ENCODE data around the gene SLC6A4.

Gene SLC6A4

GRCh38 chr17:30271102-30271501 is 35.6 kb upstream of the SLC6A4 start:
- H3K79me2 ChIP-seq (ENCODE audit: control insufficient read depth, insufficient read depth, low read length) = no peaks in the 10 kb centered on the region
- no peak overlapping the region for H2BK120ac ChIP-seq (ENCODE audit: low read depth, low read length)
- no peak overlapping the region for H3K4ac ChIP-seq (ENCODE audit: low read depth, low read length)
- no peak overlapping the region for H3K4me2 ChIP-seq (ENCODE audit: low read length)
- DNase-seq = no peak
- no peak overlapping the region for H2BK5ac ChIP-seq (ENCODE audit: low read length)
- no peak overlapping the region for H3K27ac ChIP-seq (ENCODE audit: low read depth, low read length)
- H3K56ac ChIP-seq (ENCODE audit: low read length) = no peak overlapping the region
- no CpG with 5 or more reads among the region's 6 CpGs for WGBS (ENCODE audit: extremely low coverage, insufficient coverage, low lambda C conversion rate)
- no peak overlapping the region for H3K18ac ChIP-seq (ENCODE audit: low read length)
- no peaks in the 10 kb centered on the region for H3K79me1 ChIP-seq (ENCODE audit: low read length)
- H3K36me3 ChIP-seq (ENCODE audit: control insufficient read depth, insufficient read depth, low read length) = peaks cover 3% of the 10 kb centered on the region
- no peak overlapping the region for H3K23ac ChIP-seq (ENCODE audit: low read length)
- H2AK5ac ChIP-seq (ENCODE audit: low read length) = no peak overlapping the region
- H3K4me1 ChIP-seq (ENCODE audit: control insufficient read depth, low read depth, low read length) = no peaks in the 10 kb centered on the region
- no peaks in the 10 kb centered on the region for H3K27me3 ChIP-seq (ENCODE audit: insufficient read depth, low read length, poor library complexity)
- H3K4me3 ChIP-seq (ENCODE audit: low read length) = no peak overlapping the region
- no peak overlapping the region for H4K5ac ChIP-seq (ENCODE audit: low read length)
- H2BK15ac ChIP-seq (replicated peaks; ENCODE audit: low read depth) = no peak overlapping the region
- H4K8ac ChIP-seq (ENCODE audit: low read depth, low read length) = no peak overlapping the region
- no peak overlapping the region for H3K9ac ChIP-seq (ENCODE audit: low read length)

GRCh38 chr17:30267625-30268024 is 32.1 kb upstream of the SLC6A4 start:
- H3K23ac ChIP-seq (ENCODE audit: low read length) = no peak overlapping the region
- WGBS (ENCODE audit: extremely low coverage, insufficient coverage, low lambda C conversion rate) = no CpG with 5 or more reads among the region's 2 CpGs
- H2BK15ac ChIP-seq (replicated peaks; ENCODE audit: low read depth) = no peak overlapping the region
- no peak overlapping the region for H4K8ac ChIP-seq (ENCODE audit: low read depth, low read length)
- DNase-seq = no peak
- H2BK120ac ChIP-seq (ENCODE audit: low read depth, low read length) = no peak overlapping the region
- H3K56ac ChIP-seq (ENCODE audit: low read length) = no peak overlapping the region
- H3K27ac ChIP-seq (ENCODE audit: low read depth, low read length) = no peak overlapping the region
- peaks cover 8% of the 10 kb centered on the region for H3K36me3 ChIP-seq (ENCODE audit: control insufficient read depth, insufficient read depth, low read length)
- no peak overlapping the region for H3K18ac ChIP-seq (ENCODE audit: low read length)
- no peaks in the 10 kb centered on the region for H3K79me1 ChIP-seq (ENCODE audit: low read length)
- H2BK5ac ChIP-seq (ENCODE audit: low read length) = no peak overlapping the region
- H4K5ac ChIP-seq (ENCODE audit: low read length) = no peak overlapping the region
- H3K4me2 ChIP-seq (ENCODE audit: low read length) = no peak overlapping the region
- H3K27me3 ChIP-seq (ENCODE audit: insufficient read depth, low read length, poor library complexity) = no peaks in the 10 kb centered on the region
- H2AK5ac ChIP-seq (ENCODE audit: low read length) = no peak overlapping the region
- no peak overlapping the region for H3K4me3 ChIP-seq (ENCODE audit: low read length)
- no peaks in the 10 kb centered on the region for H3K4me1 ChIP-seq (ENCODE audit: control insufficient read depth, low read depth, low read length)
- H3K4ac ChIP-seq (ENCODE audit: low read depth, low read length) = no peak overlapping the region
- no peaks in the 10 kb centered on the region for H3K79me2 ChIP-seq (ENCODE audit: control insufficient read depth, insufficient read depth, low read length)
- no peak overlapping the region for H3K9ac ChIP-seq (ENCODE audit: low read length)

DNA sequence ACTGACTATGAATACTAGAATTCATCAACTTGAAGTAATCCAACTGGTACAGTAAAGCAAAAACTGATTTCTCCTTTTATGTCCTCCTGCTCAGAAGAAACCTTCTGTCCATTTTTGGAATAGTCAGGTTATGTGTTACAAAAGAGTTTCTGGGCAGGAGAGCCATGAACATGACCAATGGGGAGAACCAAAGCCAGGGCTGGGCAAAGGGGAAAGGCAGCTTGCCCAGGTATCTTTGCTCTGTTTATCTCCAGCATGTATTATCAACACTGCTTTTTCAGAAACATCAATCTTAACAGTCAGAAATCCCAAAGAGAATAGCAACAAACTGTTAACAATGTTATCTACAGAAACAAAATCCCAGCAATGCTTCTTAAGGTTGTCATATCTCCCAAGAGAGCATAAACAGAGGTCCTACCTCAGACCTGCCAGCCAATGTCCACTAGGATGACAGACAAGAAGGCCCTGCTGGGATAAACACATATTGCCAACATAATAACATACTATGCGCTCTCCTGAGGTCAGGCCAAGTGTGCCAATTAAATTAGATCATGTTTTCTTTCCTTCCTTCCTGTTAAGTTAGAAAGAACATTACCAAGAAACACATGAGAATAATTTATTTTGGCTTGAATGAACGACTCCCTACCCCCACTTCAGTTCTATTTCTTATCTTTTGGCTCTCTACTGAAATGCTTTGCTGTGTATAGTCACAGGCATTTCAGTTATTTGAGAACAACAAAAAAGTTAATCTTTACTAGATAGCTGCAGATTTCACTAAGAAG is 28.2 kb upstream of the SLC6A4 start:
- H3K56ac ChIP-seq (ENCODE audit: low read length) = no peak overlapping the region
- no peak overlapping the region for H2BK120ac ChIP-seq (ENCODE audit: low read depth, low read length)
- H3K4me2 ChIP-seq (ENCODE audit: low read length) = no peak overlapping the region
- no peak overlapping the region for H3K23ac ChIP-seq (ENCODE audit: low read length)
- no peak overlapping the region for H2BK15ac ChIP-seq (replicated peaks; ENCODE audit: low read depth)
- no peaks in the 10 kb centered on the region for H3K27me3 ChIP-seq (ENCODE audit: insufficient read depth, low read length, poor library complexity)
- H3K9ac ChIP-seq (ENCODE audit: low read length) = no peak overlapping the region
- no peak overlapping the region for H2BK5ac ChIP-seq (ENCODE audit: low read length)
- DNase-seq = peak; percentile 50
- H3K27ac ChIP-seq (ENCODE audit: low read depth, low read length) = no peak overlapping the region
- peaks cover 1% of the 10 kb centered on the region for H3K79me1 ChIP-seq (ENCODE audit: low read length)
- H4K5ac ChIP-seq (ENCODE audit: low read length) = no peak overlapping the region
- no peak overlapping the region for H4K8ac ChIP-seq (ENCODE audit: low read depth, low read length)
- H3K79me2 ChIP-seq (ENCODE audit: control insufficient read depth, insufficient read depth, low read length) = no peaks in the 10 kb centered on the region
- peaks cover 8% of the 10 kb centered on the region for H3K36me3 ChIP-seq (ENCODE audit: control insufficient read depth, insufficient read depth, low read length)
- no peak overlapping the region for H3K4ac ChIP-seq (ENCODE audit: low read depth, low read length)
- H2AK5ac ChIP-seq (ENCODE audit: low read length) = no peak overlapping the region
- H3K4me3 ChIP-seq (ENCODE audit: low read length) = no peak overlapping the region
- H3K4me1 ChIP-seq (ENCODE audit: control insufficient read depth, low read depth, low read length) = no peaks in the 10 kb centered on the region
- no peak overlapping the region for H3K18ac ChIP-seq (ENCODE audit: low read length)
- no CpG with 5 or more reads among the region's 2 CpGs for WGBS (ENCODE audit: extremely low coverage, insufficient coverage, low lambda C conversion rate)

DNA sequence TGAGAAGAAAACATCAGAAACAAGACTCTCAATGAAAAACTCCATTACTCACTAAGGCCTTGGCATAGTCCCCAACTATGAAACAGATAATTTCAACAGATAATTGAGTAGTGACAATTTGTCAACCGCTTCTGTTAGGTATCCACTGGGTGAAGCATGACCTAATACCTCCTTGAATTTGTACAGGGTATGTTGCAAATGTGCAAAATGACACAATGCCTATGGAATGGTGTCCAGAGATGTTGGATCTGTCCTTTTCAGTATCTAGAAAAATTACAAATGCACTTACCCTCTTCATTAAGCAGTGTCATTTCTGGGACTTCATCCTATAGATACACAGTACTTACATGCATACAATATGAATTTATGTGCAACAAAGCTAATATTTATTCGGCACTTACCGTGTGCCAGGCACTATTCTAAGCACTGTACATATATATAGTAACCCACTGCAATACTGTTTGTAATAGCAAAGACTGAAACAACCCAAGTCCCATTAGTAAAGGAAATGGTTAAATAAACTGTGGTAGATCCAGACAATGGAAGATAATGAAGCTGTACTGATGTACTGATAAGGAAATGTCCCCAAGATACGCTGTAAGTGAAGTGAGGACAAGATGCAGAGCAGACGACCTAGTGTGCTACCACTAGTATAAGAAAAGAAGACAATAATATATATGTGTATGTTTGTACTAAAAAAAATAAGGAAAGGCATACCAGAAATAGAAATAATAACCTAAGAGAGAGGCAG is 21.4 kb upstream of the SLC6A4 start:
- Histone ChIP-seq H3K36me3 (ENCODE audit: control insufficient read depth, insufficient read depth, low read length) (no peaks in the 10 kb centered on the region), H3K18ac (ENCODE audit: low read length) (no peak overlapping the region), H3K56ac (ENCODE audit: low read length) (no peak overlapping the region), H3K79me1 (ENCODE audit: low read length) (peaks cover 2% of the 10 kb centered on the region), H4K8ac (ENCODE audit: low read depth, low read length) (no peak overlapping the region), H4K5ac (ENCODE audit: low read length) (no peak overlapping the region), H3K4ac (ENCODE audit: low read depth, low read length) (no peak overlapping the region), H3K9ac (ENCODE audit: low read length) (no peak overlapping the region), H3K4me1 (ENCODE audit: control insufficient read depth, low read depth, low read length) (no peaks in the 10 kb centered on the region), H3K23ac (ENCODE audit: low read length) (no peak overlapping the region), H3K27me3 (ENCODE audit: insufficient read depth, low read length, poor library complexity) (no peaks in the 10 kb centered on the region), H2BK15ac (replicated peaks; ENCODE audit: low read depth) (no peak overlapping the region), H3K4me3 (ENCODE audit: low read length) (no peak overlapping the region), H3K4me2 (ENCODE audit: low read length) (no peak overlapping the region), H3K79me2 (ENCODE audit: control insufficient read depth, insufficient read depth, low read length) (no peaks in the 10 kb centered on the region), H2BK120ac (ENCODE audit: low read depth, low read length) (no peak overlapping the region), H2BK5ac (ENCODE audit: low read length) (no peak overlapping the region), H3K27ac (ENCODE audit: low read depth, low read length) (no peak overlapping the region), H2AK5ac (ENCODE audit: low read length) (no peak overlapping the region)
- no peak for DNase-seq
- WGBS (ENCODE audit: extremely low coverage, insufficient coverage, low lambda C conversion rate) = no CpG with 5 or more reads among the region's 5 CpGs

DNA sequence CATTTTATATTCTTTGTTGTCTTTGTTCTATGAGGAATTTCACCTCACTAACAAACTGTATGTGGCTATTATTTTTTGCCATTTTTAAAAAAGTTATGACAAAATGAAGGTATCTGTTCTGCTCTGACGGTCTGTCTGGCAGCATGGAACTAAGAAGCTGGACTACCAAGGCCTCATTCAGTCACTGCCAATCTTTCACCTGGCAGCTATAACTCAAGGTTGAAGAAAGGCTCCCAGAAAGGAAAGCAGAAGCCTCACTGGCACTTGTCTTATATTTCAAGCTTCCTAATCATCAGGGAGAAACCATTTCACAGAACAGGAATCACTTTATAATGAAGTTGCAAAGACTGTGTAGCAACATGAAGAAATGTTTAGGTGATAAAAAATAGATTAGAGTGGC is 18.7 kb upstream of the SLC6A4 start:
- no peak overlapping the region for H2AK5ac ChIP-seq (ENCODE audit: low read length)
- DNase-seq = no peak
- peaks cover 2% of the 10 kb centered on the region for H3K79me1 ChIP-seq (ENCODE audit: low read length)
- no peak overlapping the region for H4K5ac ChIP-seq (ENCODE audit: low read length)
- H3K18ac ChIP-seq (ENCODE audit: low read length) = no peak overlapping the region
- no peak overlapping the region for H3K23ac ChIP-seq (ENCODE audit: low read length)
- H3K79me2 ChIP-seq (ENCODE audit: control insufficient read depth, insufficient read depth, low read length) = no peaks in the 10 kb centered on the region
- no peak overlapping the region for H2BK15ac ChIP-seq (replicated peaks; ENCODE audit: low read depth)
- H3K4me3 ChIP-seq (ENCODE audit: low read length) = no peak overlapping the region
- H4K8ac ChIP-seq (ENCODE audit: low read depth, low read length) = no peak overlapping the region
- H3K9ac ChIP-seq (ENCODE audit: low read length) = no peak overlapping the region
- no peak overlapping the region for H3K56ac ChIP-seq (ENCODE audit: low read length)
- H3K4me1 ChIP-seq (ENCODE audit: control insufficient read depth, low read depth, low read length) = no peaks in the 10 kb centered on the region
- H3K36me3 ChIP-seq (ENCODE audit: control insufficient read depth, insufficient read depth, low read length) = no peaks in the 10 kb centered on the region
- no peak overlapping the region for H3K27ac ChIP-seq (ENCODE audit: low read depth, low read length)
- H2BK5ac ChIP-seq (ENCODE audit: low read length) = no peak overlapping the region
- no peak overlapping the region for H3K4ac ChIP-seq (ENCODE audit: low read depth, low read length)
- H3K4me2 ChIP-seq (ENCODE audit: low read length) = no peak overlapping the region
- no CpG with 5 or more reads among the region's 1 CpG for WGBS (ENCODE audit: extremely low coverage, insufficient coverage, low lambda C conversion rate)
- no peaks in the 10 kb centered on the region for H3K27me3 ChIP-seq (ENCODE audit: insufficient read depth, low read length, poor library complexity)
- H2BK120ac ChIP-seq (ENCODE audit: low read depth, low read length) = no peak overlapping the region

All from mesendoderm (in vitro differentiated cells).